Dedifferentiated amniotic fluid mesenchymal stem cell (primary cell): ENCODE data around the gene HAAO.
A peak's percentile ranks its signal among the peaks of the same experiment; 100 is the strongest.
"Not testable (repeated sequence)": the region's sequence is repeated elsewhere in the genome, so short reads cannot be mapped to it uniquely, and the experiment has no call there.

ENCODE experiments used
- DNase-seq: peaks from one replicate; pipeline ENCODE4 v3.0.0-alpha.2; 2016; ENCODE audit errors: extremely low spot score

HAAO gene

GRCh38 chr2:42747422-42747821 is 45.0 kb downstream of the HAAO start:
- no peak for DNase-seq

- DNase-seq, result no peak
Observed at GRCh38 chr2:42744545-42745082, 47.8 kb downstream of the HAAO start.

- no peak for DNase-seq
Observed at GRCh38 chr2:42743659-42743990, 48.8 kb downstream of the HAAO start.

- DNase-seq, result no peak
Observed at GRCh38 chr2:42742740-42743658, 49.4 kb downstream of the HAAO start.

- no peak for DNase-seq
Observed at GRCh38 chr2:42741140-42741539, 51.2 kb downstream of the HAAO start.

- no peak for DNase-seq
Observed at GRCh38 chr2:42736598-42737322, 55.6 kb downstream of the HAAO start.

GRCh38 chr2:42733852-42734251 is 58.5 kb downstream of the HAAO start:
- no peak for DNase-seq

GRCh38 chr2:42731316-42731715 is 61.1 kb downstream of the HAAO start:
- not testable (repeated sequence) for DNase-seq

GRCh38 chr2:42726680-42727079 is 65.7 kb downstream of the HAAO start:
- DNase-seq, result no peak

GRCh38 chr2:42725657-42726056 is 66.7 kb downstream of the HAAO start:
- DNase-seq, result no peak

GRCh38 chr2:42724886-42725285 is 67.5 kb downstream of the HAAO start:
- DNase-seq, result no peak

- DNase-seq, result no peak
Observed at GRCh38 chr2:42723465-42723864, 68.9 kb downstream of the HAAO start.

GRCh38 chr2:42722320-42723190 is 69.8 kb downstream of the HAAO start:
- peak; percentile 64 for DNase-seq

GRCh38 chr2:42721898-42722297 is 70.5 kb downstream of the HAAO start:
- no peak for DNase-seq
